D721Med (cell line): ENCODE measurements around the gene SLC45A1.

Source experiments
- DNase-seq: peaks from one replicate; pipeline ENCODE4 v3.0.0; 2011; ENCODE audit warnings: low spot score; ENCODE audit not compliant: insufficient read length
- FAIRE-seq: peaks from 2 replicates; lab custom pipeline; 2011; peaks lifted over from hg19 to GRCh38; lab: Jason Lieb, UNC
- TF ChIP-seq, protein P1 (sequence below): IDR thresholded peaks from 2 replicates; pipeline ENCODE4 v1.5.1; 2012; ENCODE audit warnings: mild to moderate bottlenecking, control low read depth; ENCODE audit not compliant: insufficient read depth; ENCODE audit errors: missing control alignments

SLC45A1 gene

DNA sequence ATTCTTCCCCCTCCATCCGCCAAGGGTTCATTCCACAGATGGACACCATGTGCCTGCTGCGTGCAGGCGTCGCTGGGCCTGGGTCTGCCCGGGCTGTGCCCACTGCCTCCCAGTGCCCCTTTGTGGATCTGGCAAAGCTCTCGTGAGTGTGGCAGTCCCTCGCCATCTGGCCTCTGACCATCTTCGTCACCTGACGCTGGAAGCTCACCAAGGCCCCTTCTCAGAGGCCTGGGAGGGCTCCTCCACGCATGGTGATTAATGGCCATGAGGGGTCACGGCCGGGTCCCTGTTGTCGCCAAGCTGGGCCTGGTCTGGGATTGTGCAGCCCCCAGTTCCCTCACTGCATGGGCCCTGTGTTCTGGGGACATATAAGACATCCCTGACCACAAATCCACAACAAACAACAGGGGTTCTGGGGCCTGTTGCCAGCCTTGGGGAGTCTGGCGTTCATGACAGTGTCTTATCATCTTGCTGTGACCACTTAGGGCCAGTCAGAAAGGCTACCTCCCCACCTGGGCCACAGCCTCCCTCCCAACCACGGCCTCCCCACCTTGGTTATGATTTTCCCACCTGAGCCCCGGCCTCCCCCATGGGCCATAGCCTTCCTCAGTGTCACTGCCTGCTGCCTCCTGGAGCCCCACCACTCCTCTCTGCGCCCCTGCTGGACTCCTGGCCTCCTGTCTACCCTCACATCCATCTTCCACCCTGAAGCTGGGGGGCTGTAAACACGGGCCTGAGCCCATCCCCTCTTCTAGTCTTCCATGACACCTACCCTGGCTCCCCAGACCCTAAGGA lies 27.9 kb downstream of the SLC45A1 start:
- DNase-seq = no peak
- TF ChIP-seq, protein P1, sequence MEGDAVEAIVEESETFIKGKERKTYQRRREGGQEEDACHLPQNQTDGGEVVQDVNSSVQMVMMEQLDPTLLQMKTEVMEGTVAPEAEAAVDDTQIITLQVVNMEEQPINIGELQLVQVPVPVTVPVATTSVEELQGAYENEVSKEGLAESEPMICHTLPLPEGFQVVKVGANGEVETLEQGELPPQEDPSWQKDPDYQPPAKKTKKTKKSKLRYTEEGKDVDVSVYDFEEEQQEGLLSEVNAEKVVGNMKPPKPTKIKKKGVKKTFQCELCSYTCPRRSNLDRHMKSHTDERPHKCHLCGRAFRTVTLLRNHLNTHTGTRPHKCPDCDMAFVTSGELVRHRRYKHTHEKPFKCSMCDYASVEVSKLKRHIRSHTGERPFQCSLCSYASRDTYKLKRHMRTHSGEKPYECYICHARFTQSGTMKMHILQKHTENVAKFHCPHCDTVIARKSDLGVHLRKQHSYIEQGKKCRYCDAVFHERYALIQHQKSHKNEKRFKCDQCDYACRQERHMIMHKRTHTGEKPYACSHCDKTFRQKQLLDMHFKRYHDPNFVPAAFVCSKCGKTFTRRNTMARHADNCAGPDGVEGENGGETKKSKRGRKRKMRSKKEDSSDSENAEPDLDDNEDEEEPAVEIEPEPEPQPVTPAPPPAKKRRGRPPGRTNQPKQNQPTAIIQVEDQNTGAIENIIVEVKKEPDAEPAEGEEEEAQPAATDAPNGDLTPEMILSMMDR = no peak
- no peak for FAIRE-seq

DNA sequence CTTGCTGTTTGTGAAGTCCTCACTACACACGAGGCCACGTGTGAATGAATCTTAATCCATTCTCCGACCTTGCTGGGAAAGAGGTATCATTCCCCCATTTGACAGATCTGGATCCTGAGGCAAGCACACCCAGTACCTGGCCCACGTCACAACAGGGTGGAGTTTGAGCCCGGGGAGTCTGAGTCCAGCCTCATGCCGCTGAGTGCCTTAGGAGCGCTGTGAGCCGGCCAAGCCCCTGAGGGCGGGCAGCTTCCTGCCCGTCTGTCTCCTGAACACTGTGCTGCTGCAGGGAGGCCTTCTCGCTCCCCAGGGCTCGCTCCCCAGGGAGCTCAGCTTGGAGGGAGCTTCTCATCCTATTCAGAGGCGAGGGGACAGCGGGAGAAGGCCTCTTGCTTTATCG lies 29.7 kb downstream of the SLC45A1 start:
- no peak for FAIRE-seq

DNA sequence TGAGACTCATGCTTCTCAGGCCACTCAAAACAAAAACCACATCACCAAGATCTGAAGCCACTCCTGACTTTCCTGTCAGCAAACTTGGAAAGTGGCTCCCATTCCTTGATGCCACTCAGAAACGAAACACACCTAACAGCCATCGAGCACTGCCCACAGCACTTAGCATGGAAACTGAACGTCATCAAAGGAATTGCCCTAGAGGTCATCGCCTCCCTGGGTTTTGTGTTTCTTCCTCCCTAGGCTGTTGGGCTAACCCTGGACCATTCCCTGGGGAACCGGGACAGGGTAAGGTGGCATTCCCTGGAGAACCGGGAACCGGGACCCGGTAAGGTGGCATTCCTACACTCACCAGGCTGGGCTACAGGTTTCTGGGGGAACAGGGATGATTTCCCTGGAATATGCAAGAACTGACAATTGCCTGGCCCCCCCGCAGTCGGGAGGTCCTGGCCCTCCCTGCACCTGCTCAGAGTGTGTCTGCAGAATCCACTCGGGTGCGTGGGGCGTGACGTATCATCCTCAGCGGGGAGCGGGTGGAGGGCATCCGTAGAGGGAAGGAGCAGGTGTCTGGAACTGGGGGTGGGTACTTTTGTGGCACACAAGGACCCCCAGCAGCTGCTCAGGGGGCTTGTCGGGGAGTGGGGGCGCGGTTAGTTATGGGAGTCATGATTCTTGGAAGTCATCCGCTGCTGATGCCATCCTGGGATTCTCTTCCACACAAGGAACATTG lies 30.3 kb downstream of the SLC45A1 start:
- DNase-seq (no peak), FAIRE-seq (no peak)
- TF ChIP-seq, protein P1 = no peak

More for the DNA sequence above, 29.7 kb downstream of the SLC45A1 start:
- no peak for DNase-seq
- TF ChIP-seq, protein P1 = no peak

DNA sequence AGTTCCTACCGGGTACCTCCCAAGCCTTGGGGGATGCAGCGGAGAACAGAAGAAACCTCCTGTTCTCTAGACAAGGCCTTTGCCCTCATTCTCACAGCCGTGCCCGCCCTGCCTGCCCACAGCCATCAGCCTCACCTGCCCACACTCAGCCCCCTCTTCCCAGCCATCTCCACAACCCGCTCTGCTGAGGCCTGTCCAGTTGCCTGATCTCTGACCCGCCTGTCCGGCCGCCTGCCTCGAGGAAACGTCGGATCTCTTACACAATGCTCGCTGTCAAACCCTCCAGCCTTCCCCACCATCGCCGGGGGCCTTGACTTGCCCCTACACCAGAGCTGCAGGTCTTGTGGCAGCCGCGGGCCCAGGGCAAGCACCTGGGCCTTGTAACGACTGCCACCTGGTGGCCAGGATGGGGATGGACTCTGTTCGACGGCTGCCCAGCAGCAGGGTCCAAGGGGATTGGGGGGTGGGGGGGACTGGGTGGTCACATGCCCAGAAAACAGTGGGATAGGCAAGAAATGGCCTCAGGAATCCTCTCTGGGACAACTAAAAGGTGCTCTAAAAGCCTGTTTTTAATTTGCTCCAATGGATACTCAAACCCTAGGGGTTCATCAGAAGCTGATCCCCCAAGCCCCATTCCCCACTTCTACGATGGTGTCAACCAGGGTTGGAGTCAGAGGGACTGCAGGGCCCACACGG lies 31.0 kb downstream of the SLC45A1 start:
- TF ChIP-seq, protein P1 = peak; percentile 61
- peak; percentile 57 for DNase-seq
- FAIRE-seq = no peak

DNA sequence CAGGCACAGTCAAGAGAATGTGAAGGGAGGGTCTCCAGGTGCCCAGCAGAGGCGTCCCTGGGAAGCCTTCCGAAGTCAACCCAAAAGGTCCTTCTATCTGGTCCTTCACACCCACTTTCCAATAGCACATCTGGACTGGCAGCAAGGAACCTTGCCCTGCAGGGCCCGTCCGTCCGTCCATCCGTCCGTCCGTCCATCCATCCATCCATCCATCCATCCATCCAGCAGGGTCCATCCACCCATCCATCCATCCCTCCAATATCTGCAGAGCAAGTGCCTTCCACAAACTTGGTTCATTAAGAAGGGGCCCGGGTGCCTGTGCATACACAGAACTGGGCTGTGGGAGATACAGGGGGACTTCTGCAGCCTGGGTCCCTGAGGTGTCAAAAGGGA lies 31.6 kb downstream of the SLC45A1 start:
- TF ChIP-seq, protein P1 = no peak
- FAIRE-seq = no peak
- DNase-seq = no peak

DNA sequence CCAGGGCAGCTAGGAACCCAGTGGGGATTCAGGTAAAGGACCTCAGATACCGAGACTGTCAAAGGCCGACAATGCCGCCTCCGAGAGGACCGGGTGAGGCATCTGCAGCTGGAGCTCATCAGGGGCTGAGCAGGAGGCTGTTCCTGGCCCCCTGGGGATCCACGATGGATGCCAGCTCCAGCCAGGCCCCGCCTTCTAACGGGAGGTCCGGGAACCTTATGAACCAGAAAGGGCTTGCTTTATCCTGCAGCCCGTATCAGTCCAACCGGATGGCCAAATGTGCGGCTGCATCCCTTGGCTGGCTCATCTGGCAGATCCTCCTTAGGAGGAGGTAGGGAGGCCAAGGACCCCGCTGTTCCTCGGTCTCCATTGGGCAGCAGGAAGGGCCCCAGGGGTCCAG lies 32.0 kb downstream of the SLC45A1 start:
- TF ChIP-seq, protein P1 = no peak
- FAIRE-seq (no peak), DNase-seq (no peak)
